IMR-90 (cell line): Measurements from ENCODE around the gene PAN3. TPM values are rescaled to one million over a fixed set of nuclear protein-coding genes. Genes with fewer than 3 reads are reported as not detected.

Experiments
- ATAC-seq: fragments of 200-7000 bp; cut with Tn5 transposase; 2 replicates; pipeline ENCODE4 v1.9.1; 2020; ENCODE audit warnings: low read depth, mild to moderate bottlenecking, moderate library complexity
- BruUV-seq: library from RNA; stranded (reverse); fragments of 400-500 nt; replicated peaks from 2 replicates; lab custom pipeline; 2021; lab: Mats Ljungman, UMichigan
- CTCF ChIA-PET: fragments of 300-600 bp; formaldehyde crosslinking; extraction: SDS; loops from one replicate; lab custom pipeline; 2021; ENCODE audit warnings: antibody characterized with exemption; lab: Yijun Ruan, JAX
- POLR2A ChIA-PET: fragments of 300-600 bp; sonication (Branson Sonifier 250); formaldehyde crosslinking; loops from one replicate; lab custom pipeline; 2022; ENCODE audit warnings: antibody characterized with exemption; ENCODE audit not compliant: unreplicated experiment; lab: Charles Lee
- DNase-seq: peaks from one replicate; pipeline ENCODE4 v3.0.0; 2013
- H2AFZ ChIP-seq: replicated peaks from 2 replicates; pipeline ENCODE3; 2013; ENCODE audit warnings: low read length, mild to moderate bottlenecking; ENCODE audit not compliant: poor library complexity
- H2AK5ac ChIP-seq: 2 replicates; pipeline ENCODE4 v1.6.1; 2013; ENCODE audit warnings: low read depth, low read length, inconsistent platforms
- H2AK9ac ChIP-seq: replicated peaks from 2 replicates; pipeline ENCODE3; 2013; ENCODE audit warnings: mild to moderate bottlenecking, low read depth, low read length, moderate library complexity; ENCODE audit not compliant: poor library complexity
- H2BK120ac ChIP-seq: 2 replicates; pipeline ENCODE4 v1.6.1; 2013; ENCODE audit warnings: low read depth, low read length, inconsistent platforms
- H2BK15ac ChIP-seq: 3 replicates; pipeline ENCODE4 v1.6.1; 2013; ENCODE audit warnings: low read depth, low read length, inconsistent platforms
- H2BK20ac ChIP-seq: 2 replicates; pipeline ENCODE4 v1.6.1; 2013; ENCODE audit warnings: low read depth, mild to moderate bottlenecking, inconsistent platforms, low read length, moderate library complexity
- H2BK5ac ChIP-seq: 2 replicates; pipeline ENCODE4 v1.6.1; 2013; ENCODE audit warnings: mild to moderate bottlenecking, low read depth, low read length, inconsistent platforms; ENCODE audit not compliant: poor library complexity, severe bottlenecking
- H3K14ac ChIP-seq: replicated peaks from 2 replicates; pipeline ENCODE4 v1.6.1; 2013; ENCODE audit warnings: low read depth, low read length, inconsistent platforms
- H3K18ac ChIP-seq: 2 replicates; pipeline ENCODE4 v1.6.1; 2013; ENCODE audit warnings: low read depth, low read length, control low read depth
- H3K23ac ChIP-seq: 2 replicates; pipeline ENCODE4 v1.6.1; 2013; ENCODE audit warnings: low read depth, low read length, inconsistent platforms
- H3K27ac ChIP-seq: 2 replicates; pipeline ENCODE4 v1.5.1; 2013; ENCODE audit warnings: mild to moderate bottlenecking, control low read depth, low read length; ENCODE audit not compliant: insufficient read depth
- H3K27me3 ChIP-seq: 2 replicates; pipeline ENCODE4 v1.6.1; 2013; ENCODE audit warnings: low read length; ENCODE audit not compliant: control insufficient read depth, insufficient read depth
- H3K36me3 ChIP-seq: 2 replicates; pipeline ENCODE4 v1.6.1; 2013; ENCODE audit warnings: low read length, mixed read lengths; ENCODE audit not compliant: control insufficient read depth, insufficient read depth
- H3K4ac ChIP-seq: 2 replicates; pipeline ENCODE4 v1.6.1; 2013; ENCODE audit warnings: low read depth, low read length, inconsistent platforms
- H3K4me1 ChIP-seq: 2 replicates; pipeline ENCODE4 v1.6.1; 2013; ENCODE audit warnings: low read length, mixed read lengths; ENCODE audit not compliant: control insufficient read depth, insufficient read depth
- H3K4me2 ChIP-seq: 2 replicates; pipeline ENCODE4 v1.6.1; 2013; ENCODE audit warnings: low read depth, mild to moderate bottlenecking, control low read depth, low read length, moderate library complexity
- H3K4me3 ChIP-seq: 2 replicates; pipeline ENCODE4 v1.5.1; 2013; ENCODE audit warnings: low read depth, mild to moderate bottlenecking, control low read depth, low read length, moderate library complexity; ENCODE audit not compliant: insufficient read depth
- H3K56ac ChIP-seq: 2 replicates; pipeline ENCODE4 v1.6.1; 2013; ENCODE audit warnings: low read length, inconsistent platforms; ENCODE audit not compliant: insufficient read depth; ENCODE audit errors: extremely low read depth
- H3K79me1 ChIP-seq, 2 experiments: 2 replicates each; pipeline ENCODE4 v1.6.1; 2013; ENCODE audit warnings: low read length in 2 of 2, inconsistent platforms in 1 of 2, low read depth in 1 of 2
- H3K9ac ChIP-seq: 2 replicates; pipeline ENCODE4 v1.6.1; 2013; ENCODE audit warnings: low read depth, low read length, control low read depth
- H3K9me1 ChIP-seq: 2 replicates; pipeline ENCODE4 v1.6.1; 2013; ENCODE audit warnings: low read length, inconsistent platforms; ENCODE audit not compliant: insufficient read depth
- H3K9me3 ChIP-seq: 2 replicates; pipeline ENCODE4 v1.6.1; 2013; ENCODE audit warnings: low read length; ENCODE audit not compliant: control insufficient read depth, insufficient read depth
- H4K20me1 ChIP-seq: 2 replicates; pipeline ENCODE4 v1.6.1; 2013; ENCODE audit warnings: low read length, inconsistent platforms; ENCODE audit not compliant: insufficient read depth
- H4K5ac ChIP-seq: 2 replicates; pipeline ENCODE4 v1.6.1; 2013; ENCODE audit warnings: mild to moderate bottlenecking, low read depth, low read length, control low read depth
- H4K8ac ChIP-seq, 2 experiments: 2 replicates each; pipeline ENCODE4 v1.6.1; 2013; ENCODE audit warnings: low read depth in 2 of 2, low read length in 2 of 2, control low read depth in 1 of 2, inconsistent platforms in 1 of 2
- H4K91ac ChIP-seq: 2 replicates; pipeline ENCODE4 v1.6.1; 2013; ENCODE audit warnings: low read depth, low read length, inconsistent platforms; ENCODE audit not compliant: insufficient read depth
- BHLHE40 ChIP-seq: fragments of 150-350 bp; IDR thresholded peaks from 2 replicates; pipeline ENCODE4 v1.6.1; 2016; ENCODE audit warnings: mild to moderate bottlenecking, low read depth, low read length
- CEBPB ChIP-seq: IDR thresholded peaks from 2 replicates; pipeline ENCODE4 v1.6.1; 2012; ENCODE audit warnings: low read depth, low read length, improper control_type of control experiment
- CHD1 ChIP-seq: IDR thresholded peaks from 2 replicates; pipeline ENCODE4 v1.6.1; 2012; ENCODE audit warnings: low read depth, low read length, improper control_type of control experiment
- CTCF ChIP-seq: conservative IDR thresholded peaks from 2 replicates; pipeline ENCODE4 v1.5.1; 2012; ENCODE audit warnings: mild to moderate bottlenecking, low read depth, low read length, improper control_type of control experiment
- ELK1 ChIP-seq: fragments of 150-350 bp; IDR thresholded peaks from 2 replicates; pipeline ENCODE4 v1.6.1; 2016; ENCODE audit warnings: low read depth, mild to moderate bottlenecking, low read length, moderate library complexity, borderline replicate concordance
- FOS ChIP-seq: fragments of 150-350 bp; IDR thresholded peaks from 2 replicates; pipeline ENCODE4 v1.6.1; 2016; ENCODE audit warnings: low read depth, low read length
- MAFK ChIP-seq: IDR thresholded peaks from 2 replicates; pipeline ENCODE4 v1.6.1; 2012; ENCODE audit warnings: low read depth, low read length, improper control_type of control experiment
- MAZ ChIP-seq: IDR thresholded peaks from 2 replicates; pipeline ENCODE4 v1.6.1; 2012; ENCODE audit warnings: low read depth, mild to moderate bottlenecking, low read length, improper control_type of control experiment, moderate library complexity, borderline replicate concordance
- MXI1 ChIP-seq: IDR thresholded peaks from 2 replicates; pipeline ENCODE4 v1.6.1; 2012; ENCODE audit warnings: low read depth, mild to moderate bottlenecking, low read length, moderate library complexity, borderline replicate concordance
- NFE2L2 ChIP-seq: fragments of 150-350 bp; IDR thresholded peaks from 2 replicates; pipeline ENCODE4 v1.6.1; 2016; ENCODE audit warnings: low read depth, mild to moderate bottlenecking, low read length
- POLR2A ChIP-seq: IDR thresholded peaks from 2 replicates; pipeline ENCODE4 v1.6.1; 2012; ENCODE audit warnings: mild to moderate bottlenecking, low read depth, low read length
- RAD21 ChIP-seq: IDR thresholded peaks from 2 replicates; pipeline ENCODE4 v1.6.1; 2012; ENCODE audit warnings: low read length, improper control_type of control experiment
- RCOR1 ChIP-seq: IDR thresholded peaks from 2 replicates; pipeline ENCODE4 v1.6.1; 2012; ENCODE audit warnings: mild to moderate bottlenecking, low read length, improper control_type of control experiment; ENCODE audit not compliant: insufficient replicate concordance
- RFX5 ChIP-seq: IDR thresholded peaks from 2 replicates; pipeline ENCODE4 v1.8.0; 2012; ENCODE audit warnings: low read depth, mild to moderate bottlenecking, low read length, moderate library complexity
- SMC3 ChIP-seq: fragments of 150-350 bp; IDR thresholded peaks from 2 replicates; pipeline ENCODE4 v1.6.1; 2016; ENCODE audit warnings: low read depth, mild to moderate bottlenecking, antibody characterized with exemption, low read length, moderate library complexity
- USF2 ChIP-seq: fragments of 150-350 bp; IDR thresholded peaks from 2 replicates; pipeline ENCODE4 v1.6.1; 2017; ENCODE audit warnings: mild to moderate bottlenecking, antibody characterized with exemption, low read length, low read depth
- dilution Hi-C: fragments of 300-500 bp; cut with HindIII; formaldehyde crosslinking; loops from one replicate; pipeline ENCODE4 v1.14.3; 2018; ENCODE audit warnings: low sequenced_read_pairs; ENCODE audit not compliant: unreplicated experiment
- in situ Hi-C: fragments of 300-500 bp; cut with MboI; formaldehyde crosslinking; loops from 3 replicates; pipeline ENCODE4 v1.14.3; 2019; ENCODE audit warnings: low sequenced_read_pairs, inconsistent platforms, mixed read lengths
- intact Hi-C: fragments of 100-400 bp; cut with micrococcal nuclease; formaldehyde crosslinking; loops from 2 replicates; pipeline ENCODE4 v1.10.0; 2022
- polyA plus RNA-seq, 3 experiments: library from polyadenylated mRNA; depleted of rRNA; stranded (reverse); fragments of >200 nt; gene quantifications; 2 replicates each; pipeline ENCODE4 v1.2.3, GENCODE V29; 2012; ENCODE audit warnings: low replicate concordance in 1 of 3
- total RNA-seq: library from RNA; depleted of rRNA; stranded (reverse); fragments of >200 nt; gene quantifications from 2 replicates; pipeline ENCODE4 v1.2.3, GENCODE V29; 2012

The PAN3 gene
- total and polyA plus RNA-seq, 2 of the 4 experiments (the other 2 are of a cell fraction) = 6.6 to 15.1 TPM

- ATAC-seq (no peak), DNase-seq (no peak)
- Histone ChIP-seq H2BK5ac (no peak overlapping the region), H3K79me1 (no peaks in the 10 kb centered on the region), H3K9me1 (no peaks in the 10 kb centered on the region), H3K4me1 (no peaks in the 10 kb centered on the region), H3K18ac (no peak overlapping the region), H4K8ac (no peak overlapping the region), H3K9ac (no peak overlapping the region), H2AK5ac (no peak overlapping the region), H2AK9ac (no peak overlapping the region), H2BK20ac (no peak overlapping the region), H3K9me3 (no peaks in the 10 kb centered on the region), H3K56ac (no peak overlapping the region), H3K27me3 (no peaks in the 10 kb centered on the region), H3K23ac (no peak overlapping the region), H3K36me3 (peaks cover 7% of the 10 kb centered on the region), H4K20me1 (no peaks in the 10 kb centered on the region), H3K27ac (no peak overlapping the region), H4K91ac (no peak overlapping the region), H3K4ac (no peak overlapping the region), H3K4me3 (no peak overlapping the region), H2BK15ac (no peak overlapping the region), H4K5ac (no peak overlapping the region), H2BK120ac (no peak overlapping the region), H2AFZ (no peak overlapping the region), H3K14ac (no peak overlapping the region), H3K4me2 (no peak overlapping the region)
- ChIA-PET CTCF (no interaction called here), POLR2A (no interaction called here)
- in situ Hi-C loops = no loop called here
- TF ChIP-seq CEBPB (no peak), MAZ (no peak), CHD1 (no peak), RAD21 (no peak), RFX5 (no peak), FOS (no peak), SMC3 (no peak), MAFK (no peak), POLR2A (no peak), CTCF (no peak), ELK1 (no peak), RCOR1 (no peak), NFE2L2 (no peak), BHLHE40 (no peak), MXI1 (no peak), USF2 (no peak)
- dilution Hi-C loops = no loop called here
- intact Hi-C loops = no loop called here
- BruUV-seq = no TSS peak
Observed at GRCh38 chr13:28268800-28269223, 130.5 kb downstream of the PAN3 start.
